ENCODE measurements around the gene RBPJL. TPM values are rescaled to one million over a fixed set of nuclear protein-coding genes. Genes with fewer than 3 reads are reported as not detected.
A peak's percentile ranks its signal among the peaks of the same experiment; 100 is the strongest.

The RBPJL gene
- total RNA-seq, 1 experiment from 2014 or later: not detected

DNA sequence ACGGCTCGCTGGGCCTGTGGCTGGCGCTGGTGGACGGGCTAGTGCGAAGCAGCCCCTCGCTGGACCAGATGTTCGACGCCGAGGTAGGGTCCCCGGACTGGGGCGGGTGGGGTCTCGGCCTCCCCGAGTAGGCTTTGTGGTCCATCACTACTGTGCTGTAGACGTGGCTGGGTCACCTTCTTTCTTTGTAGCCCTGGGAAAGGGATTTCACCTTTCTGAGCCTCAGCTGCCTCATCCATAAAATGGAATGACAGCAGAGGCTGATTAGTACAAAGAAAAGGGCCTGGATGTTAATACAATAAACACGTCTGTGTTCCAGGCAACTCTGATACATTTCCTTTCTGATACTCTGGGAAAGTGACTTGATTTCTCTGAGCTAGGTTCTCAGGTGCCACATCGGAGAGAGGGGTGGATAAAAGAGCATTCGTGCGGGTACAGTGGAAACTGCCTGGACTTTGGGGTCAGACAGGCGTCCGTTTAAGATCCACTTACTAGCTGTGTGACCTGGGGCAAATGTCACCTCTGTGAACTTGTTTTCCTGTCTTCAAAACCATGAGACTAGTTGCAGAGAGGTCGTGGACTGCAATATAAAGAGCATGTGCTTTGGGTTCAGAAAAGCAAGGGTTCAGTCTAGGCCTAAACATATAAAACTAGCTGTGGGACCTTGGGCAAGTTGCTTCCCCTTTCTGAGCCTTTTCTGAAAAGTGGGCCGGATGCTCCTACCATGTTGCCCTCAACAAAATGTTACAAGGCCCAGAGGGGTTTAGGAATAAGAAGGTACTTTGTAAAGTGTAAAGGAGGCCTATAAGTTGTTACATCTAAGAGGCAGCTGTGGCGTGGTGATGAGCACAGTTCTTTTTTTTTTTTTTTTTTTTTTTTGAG, 57.2 kb downstream of the RBPJL start:
- H3K36me3 Mint-ChIP-seq (ENCODE audit: insufficient read depth, unreplicated experiment): peaks cover 65% of the 10 kb centered on the region
- no peaks in the 10 kb centered on the region for H3K9me3 Mint-ChIP-seq (ENCODE audit: low read depth, unreplicated experiment)
- peak overlapping the region; percentile 92 for H3K27ac Mint-ChIP-seq (ENCODE audit: unreplicated experiment)
- H3K27me3 Mint-ChIP-seq (ENCODE audit: unreplicated experiment): no peaks in the 10 kb centered on the region
- intact Hi-C loops (cut with micrococcal nuclease; ENCODE audit: unreplicated experiment): loop anchor here (2.0 kb wide), 1 partner anchor 53 kb away; the partner anchor contains the start of gene PIGT
- CTCF ChIA-PET: interaction anchor here (0.6 to 5.1 kb wide), 16 partner anchors 10 to 407 kb away, joined by 3 to 57 read pairs (median 8); partner anchors contain the start of genes PIGT and SDC4
- peak overlapping the region; percentile 91 for H3K4me3 Mint-ChIP-seq (ENCODE audit: low read depth, unreplicated experiment)
- no peak for DNase-seq
- TSS peak; percentile 29 for BruUV-seq (replicated peaks)
- TF ChIP-seq, protein P1, sequence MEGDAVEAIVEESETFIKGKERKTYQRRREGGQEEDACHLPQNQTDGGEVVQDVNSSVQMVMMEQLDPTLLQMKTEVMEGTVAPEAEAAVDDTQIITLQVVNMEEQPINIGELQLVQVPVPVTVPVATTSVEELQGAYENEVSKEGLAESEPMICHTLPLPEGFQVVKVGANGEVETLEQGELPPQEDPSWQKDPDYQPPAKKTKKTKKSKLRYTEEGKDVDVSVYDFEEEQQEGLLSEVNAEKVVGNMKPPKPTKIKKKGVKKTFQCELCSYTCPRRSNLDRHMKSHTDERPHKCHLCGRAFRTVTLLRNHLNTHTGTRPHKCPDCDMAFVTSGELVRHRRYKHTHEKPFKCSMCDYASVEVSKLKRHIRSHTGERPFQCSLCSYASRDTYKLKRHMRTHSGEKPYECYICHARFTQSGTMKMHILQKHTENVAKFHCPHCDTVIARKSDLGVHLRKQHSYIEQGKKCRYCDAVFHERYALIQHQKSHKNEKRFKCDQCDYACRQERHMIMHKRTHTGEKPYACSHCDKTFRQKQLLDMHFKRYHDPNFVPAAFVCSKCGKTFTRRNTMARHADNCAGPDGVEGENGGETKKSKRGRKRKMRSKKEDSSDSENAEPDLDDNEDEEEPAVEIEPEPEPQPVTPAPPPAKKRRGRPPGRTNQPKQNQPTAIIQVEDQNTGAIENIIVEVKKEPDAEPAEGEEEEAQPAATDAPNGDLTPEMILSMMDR (IDR thresholded peaks at IDR 0.05; ENCODE audit: unreplicated experiment): no peak
- peaks cover 51% of the 10 kb centered on the region for H3K4me1 Mint-ChIP-seq (ENCODE audit: low read depth, unreplicated experiment)

DNA sequence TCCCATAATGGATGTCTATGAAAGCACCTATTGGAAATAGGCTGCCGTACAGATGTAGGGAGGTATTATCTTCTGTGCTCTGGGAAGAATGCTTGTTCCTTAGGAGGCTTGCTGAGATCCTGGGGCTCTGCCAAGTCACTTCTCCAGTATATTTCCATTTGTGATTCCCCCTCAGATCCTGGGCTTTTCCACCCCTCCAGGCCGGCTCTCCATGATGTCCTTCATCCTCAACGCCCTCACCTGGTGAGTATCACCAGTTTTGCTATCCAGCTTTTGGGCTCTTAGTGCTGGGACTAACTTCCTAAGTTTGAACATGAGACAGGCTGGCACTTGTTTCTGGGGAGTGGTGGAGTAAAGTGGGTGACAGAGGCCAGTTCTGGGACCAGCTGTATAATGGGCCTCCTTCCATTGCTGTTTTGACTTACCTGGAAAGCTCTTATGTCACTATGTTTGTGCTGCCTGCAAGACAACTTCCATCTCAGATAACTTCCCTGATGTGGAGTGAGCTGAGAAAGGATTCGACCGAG, 58.9 kb downstream of the RBPJL start:
- BruUV-seq (replicated peaks): no TSS peak
- Mint-ChIP-seq H3K27me3 (ENCODE audit: unreplicated experiment) (no peaks in the 10 kb centered on the region), H3K27ac (ENCODE audit: unreplicated experiment) (no peak overlapping the region), H3K36me3 (ENCODE audit: insufficient read depth, unreplicated experiment) (peaks cover 50% of the 10 kb centered on the region), H3K9me3 (ENCODE audit: low read depth, unreplicated experiment) (no peaks in the 10 kb centered on the region), H3K4me3 (ENCODE audit: low read depth, unreplicated experiment) (no peak overlapping the region), H3K4me1 (ENCODE audit: low read depth, unreplicated experiment) (peaks cover 34% of the 10 kb centered on the region)
- no peak for DNase-seq
- TF ChIP-seq, protein P1 (IDR thresholded peaks at IDR 0.05; ENCODE audit: unreplicated experiment): no peak
- intact Hi-C loops (cut with micrococcal nuclease; ENCODE audit: unreplicated experiment): no loop called here
- CTCF ChIA-PET: interaction anchor here (2.1 kb wide), 1 partner anchor 71 kb away, joined by 8 read pairs; no protein-coding TSS in a partner anchor

DNA sequence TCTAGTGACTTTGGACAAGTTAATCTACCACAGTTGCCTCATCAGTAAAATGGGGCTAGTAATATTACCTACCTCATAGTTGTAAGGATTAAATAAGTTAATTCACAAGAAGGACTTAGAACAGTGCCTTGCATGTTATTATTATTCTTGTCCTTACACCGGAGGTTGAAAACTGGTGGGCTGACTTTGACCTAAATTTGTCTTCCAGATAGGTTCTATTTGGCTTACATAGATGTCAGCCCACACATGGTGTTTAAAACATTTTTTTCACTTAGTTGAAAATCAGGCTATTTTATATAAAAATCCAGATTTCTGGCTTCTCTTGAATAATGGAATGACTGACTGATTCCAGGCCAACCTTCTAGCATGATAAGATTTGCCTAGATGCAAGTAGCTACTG, 59.6 kb downstream of the RBPJL start:
- intact Hi-C loops (cut with micrococcal nuclease; ENCODE audit: unreplicated experiment): no loop called here
- CTCF ChIA-PET: interaction anchor here (2.1 kb wide), 1 partner anchor 71 kb away, joined by 8 read pairs; no protein-coding TSS in a partner anchor
- no peak for DNase-seq
- BruUV-seq (replicated peaks): no TSS peak
- Mint-ChIP-seq H3K4me1 (ENCODE audit: low read depth, unreplicated experiment) (peaks cover 30% of the 10 kb centered on the region), H3K27ac (ENCODE audit: unreplicated experiment) (no peak overlapping the region), H3K36me3 (ENCODE audit: insufficient read depth, unreplicated experiment) (peaks cover 48% of the 10 kb centered on the region), H3K4me3 (ENCODE audit: low read depth, unreplicated experiment) (no peak overlapping the region), H3K9me3 (ENCODE audit: low read depth, unreplicated experiment) (no peaks in the 10 kb centered on the region), H3K27me3 (ENCODE audit: unreplicated experiment) (no peaks in the 10 kb centered on the region)
- TF ChIP-seq, protein P1 (IDR thresholded peaks at IDR 0.05; ENCODE audit: unreplicated experiment): no peak

DNA sequence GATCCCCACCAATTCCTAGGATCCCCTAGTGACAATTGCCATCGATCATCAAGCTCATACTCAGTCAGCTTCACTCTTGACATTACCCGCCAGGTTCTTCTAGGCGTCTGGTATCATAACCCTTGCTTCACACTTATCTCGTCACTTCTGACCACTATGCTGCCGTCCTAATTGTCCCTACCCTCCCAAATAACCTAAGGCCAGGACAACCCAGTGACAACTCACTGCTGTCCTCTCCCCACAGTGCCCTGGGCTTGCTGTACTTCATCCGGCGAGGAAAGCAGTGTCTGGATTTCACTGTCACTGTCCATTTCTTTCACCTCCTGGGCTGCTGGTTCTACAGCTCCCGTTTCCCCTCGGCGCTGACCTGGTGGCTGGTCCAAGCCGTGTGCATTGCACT, 60.0 kb downstream of the RBPJL start:
- TF ChIP-seq, protein P1 (IDR thresholded peaks at IDR 0.05; ENCODE audit: unreplicated experiment): no peak
- no peak overlapping the region for H3K4me3 Mint-ChIP-seq (ENCODE audit: low read depth, unreplicated experiment)
- CTCF ChIA-PET: interaction anchor here (2.1 kb wide), 1 partner anchor 70 kb away, joined by 8 read pairs; no protein-coding TSS in a partner anchor
- BruUV-seq (replicated peaks): no TSS peak
- peaks cover 28% of the 10 kb centered on the region for H3K4me1 Mint-ChIP-seq (ENCODE audit: low read depth, unreplicated experiment)
- H3K27me3 Mint-ChIP-seq (ENCODE audit: unreplicated experiment): no peaks in the 10 kb centered on the region
- intact Hi-C loops (cut with micrococcal nuclease; ENCODE audit: unreplicated experiment): no loop called here
- H3K36me3 Mint-ChIP-seq (ENCODE audit: insufficient read depth, unreplicated experiment): peaks cover 43% of the 10 kb centered on the region
- no peak for DNase-seq
- no peaks in the 10 kb centered on the region for H3K9me3 Mint-ChIP-seq (ENCODE audit: low read depth, unreplicated experiment)
- H3K27ac Mint-ChIP-seq (ENCODE audit: unreplicated experiment): no peak overlapping the region
